Endothelial cell of umbilical vein (primary cell): ENCODE results near the gene NTRK2.

Experiments
- EZH2 ChIP-seq: IDR thresholded peaks from 2 replicates; pipeline ENCODE4 v1.6.1; 2012; ENCODE audit warnings: borderline replicate concordance, low read depth, mild to moderate bottlenecking, moderate library complexity, low read length, inconsistent platforms; ENCODE audit not compliant: severe bottlenecking
- TF ChIP-seq, protein P1 (sequence below), 2 donors: IDR thresholded peaks; 1 replicate in 1 of 2; 2 replicates in 1 of 2; pipeline ENCODE4 v1.5.1; 2011; ENCODE audit warnings: low read length in 2 of 2, mild to moderate bottlenecking in 2 of 2, moderate library complexity in 2 of 2, control low read depth in 1 of 2, inconsistent platforms in 1 of 2, low read depth in 1 of 2; ENCODE audit not compliant: insufficient read depth in 1 of 2; ENCODE audit errors: extremely low read depth in 1 of 2

DNA sequence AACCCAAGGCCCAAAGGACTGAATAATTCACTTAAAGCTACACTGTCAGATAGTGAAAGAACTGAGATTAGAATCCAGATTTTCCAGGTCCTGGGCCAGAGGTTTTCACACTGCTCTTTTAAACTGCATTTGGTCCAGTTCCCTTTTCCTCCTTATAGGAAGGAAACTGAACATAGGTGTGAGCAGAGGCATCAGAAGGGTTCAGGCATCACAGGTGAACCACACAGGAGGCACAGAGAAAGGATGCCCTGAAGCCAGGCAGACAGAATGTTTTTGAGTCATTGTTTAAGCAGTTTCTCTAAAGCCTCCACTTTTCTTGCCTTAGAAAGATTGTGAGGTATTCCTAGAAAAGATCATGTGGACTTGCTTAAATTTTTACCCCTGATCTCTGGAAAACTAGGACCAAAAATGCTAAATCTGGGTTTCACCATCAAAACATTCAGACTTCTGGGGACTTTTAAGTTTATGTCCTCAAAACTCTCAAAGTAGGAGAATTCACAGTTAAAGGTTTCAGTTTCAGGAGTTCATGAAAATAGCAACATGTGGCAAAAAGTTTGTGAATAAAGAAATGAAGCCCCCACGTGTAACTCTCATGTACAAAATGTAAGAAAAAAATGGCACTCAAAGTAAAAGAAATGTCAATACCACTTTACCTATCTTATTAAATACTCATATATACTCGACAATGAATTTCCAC, 386.1 kb downstream of the NTRK2 start:
- TF ChIP-seq, protein P1, sequence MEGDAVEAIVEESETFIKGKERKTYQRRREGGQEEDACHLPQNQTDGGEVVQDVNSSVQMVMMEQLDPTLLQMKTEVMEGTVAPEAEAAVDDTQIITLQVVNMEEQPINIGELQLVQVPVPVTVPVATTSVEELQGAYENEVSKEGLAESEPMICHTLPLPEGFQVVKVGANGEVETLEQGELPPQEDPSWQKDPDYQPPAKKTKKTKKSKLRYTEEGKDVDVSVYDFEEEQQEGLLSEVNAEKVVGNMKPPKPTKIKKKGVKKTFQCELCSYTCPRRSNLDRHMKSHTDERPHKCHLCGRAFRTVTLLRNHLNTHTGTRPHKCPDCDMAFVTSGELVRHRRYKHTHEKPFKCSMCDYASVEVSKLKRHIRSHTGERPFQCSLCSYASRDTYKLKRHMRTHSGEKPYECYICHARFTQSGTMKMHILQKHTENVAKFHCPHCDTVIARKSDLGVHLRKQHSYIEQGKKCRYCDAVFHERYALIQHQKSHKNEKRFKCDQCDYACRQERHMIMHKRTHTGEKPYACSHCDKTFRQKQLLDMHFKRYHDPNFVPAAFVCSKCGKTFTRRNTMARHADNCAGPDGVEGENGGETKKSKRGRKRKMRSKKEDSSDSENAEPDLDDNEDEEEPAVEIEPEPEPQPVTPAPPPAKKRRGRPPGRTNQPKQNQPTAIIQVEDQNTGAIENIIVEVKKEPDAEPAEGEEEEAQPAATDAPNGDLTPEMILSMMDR (IDR thresholded peaks at IDR 0.05; ENCODE audit: extremely low read depth in 1 of 2, insufficient read depth in 1 of 2, low read depth in 1 of 2, low read length in 2 of 2) = no peak
- no peak for TF ChIP-seq EZH2
